GM19372 (cell line): ENCODE results near the gene CYB561D1.
A peak's percentile ranks its signal among the peaks of the same experiment; 100 is the strongest.
"Not testable (repeated sequence)": the region's sequence is repeated elsewhere in the genome, so short reads cannot be mapped to it uniquely, and the experiment has no call there.

ENCODE experiments used
- ATAC-seq: cut with Tn5 transposase; IDR thresholded peaks from one replicate; pipeline ENCODE4 v1.9.1; 2021; ENCODE audit warnings: mild to moderate bottlenecking, low read depth, moderate library complexity; ENCODE audit not compliant: unreplicated experiment

CYB561D1 gene, protein sequence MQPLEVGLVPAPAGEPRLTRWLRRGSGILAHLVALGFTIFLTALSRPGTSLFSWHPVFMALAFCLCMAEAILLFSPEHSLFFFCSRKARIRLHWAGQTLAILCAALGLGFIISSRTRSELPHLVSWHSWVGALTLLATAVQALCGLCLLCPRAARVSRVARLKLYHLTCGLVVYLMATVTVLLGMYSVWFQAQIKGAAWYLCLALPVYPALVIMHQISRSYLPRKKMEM

DNA sequence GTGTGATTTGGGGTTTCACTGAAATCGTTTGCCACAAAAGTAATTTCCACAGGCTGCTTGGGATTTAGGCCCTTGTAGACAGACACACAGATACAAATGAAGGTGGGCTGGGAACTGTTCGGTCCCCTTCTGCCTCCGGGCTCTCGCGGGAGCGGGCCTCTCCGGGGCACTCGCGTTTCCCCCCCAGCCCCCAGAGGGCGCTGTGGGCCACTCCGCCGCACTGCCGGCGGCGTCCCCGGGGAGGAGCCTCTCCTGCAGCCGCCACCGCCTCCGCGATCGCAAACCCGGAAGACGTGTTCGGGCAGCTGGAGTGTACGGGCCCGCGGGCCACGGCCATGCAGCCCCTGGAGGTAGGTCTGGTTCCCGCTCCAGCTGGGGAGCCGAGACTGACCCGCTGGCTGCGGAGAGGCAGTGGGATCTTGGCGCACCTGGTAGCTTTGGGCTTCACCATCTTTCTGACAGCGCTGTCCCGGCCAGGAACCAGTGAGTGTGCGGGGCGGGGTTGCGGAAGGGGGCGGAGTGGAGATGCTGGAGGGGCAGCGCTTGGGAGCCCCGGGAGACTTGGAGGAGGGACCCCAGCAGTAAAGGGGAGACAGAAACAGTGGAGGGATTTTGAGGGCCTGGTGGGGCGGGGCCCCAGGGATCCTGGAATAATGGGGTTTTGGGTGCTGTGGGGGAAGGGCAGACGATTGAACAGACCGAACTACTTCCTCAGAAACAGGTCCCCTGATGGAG lies at the start of gene CYB561D1:
CYB561D1 (plus strand) TSS at position 290 of the 735 bp plus-strand sequence; CDS start at position 336, 46 bp downstream.
- peak; percentile 79 for ATAC-seq

DNA sequence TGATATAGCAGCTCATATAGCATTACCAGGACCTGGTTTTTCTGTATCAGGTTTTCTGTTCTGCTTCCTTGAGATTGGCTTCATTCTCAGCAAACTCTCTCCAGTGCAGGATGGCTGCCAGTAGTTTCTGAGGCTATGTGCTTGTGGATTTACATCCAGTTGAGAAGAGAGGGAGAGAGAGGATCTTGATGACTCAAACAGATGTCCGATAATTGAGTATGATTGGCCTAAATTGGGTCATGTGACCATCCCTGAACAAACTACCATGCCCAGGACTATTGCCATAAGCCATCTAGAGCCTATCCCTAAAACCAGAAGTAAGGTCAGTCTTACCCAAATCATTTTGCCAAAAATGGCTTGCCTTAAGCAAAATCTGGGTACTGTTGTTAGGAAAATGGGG lies 49.5 kb upstream of the CYB561D1 start:
- ATAC-seq: no peak

DNA sequence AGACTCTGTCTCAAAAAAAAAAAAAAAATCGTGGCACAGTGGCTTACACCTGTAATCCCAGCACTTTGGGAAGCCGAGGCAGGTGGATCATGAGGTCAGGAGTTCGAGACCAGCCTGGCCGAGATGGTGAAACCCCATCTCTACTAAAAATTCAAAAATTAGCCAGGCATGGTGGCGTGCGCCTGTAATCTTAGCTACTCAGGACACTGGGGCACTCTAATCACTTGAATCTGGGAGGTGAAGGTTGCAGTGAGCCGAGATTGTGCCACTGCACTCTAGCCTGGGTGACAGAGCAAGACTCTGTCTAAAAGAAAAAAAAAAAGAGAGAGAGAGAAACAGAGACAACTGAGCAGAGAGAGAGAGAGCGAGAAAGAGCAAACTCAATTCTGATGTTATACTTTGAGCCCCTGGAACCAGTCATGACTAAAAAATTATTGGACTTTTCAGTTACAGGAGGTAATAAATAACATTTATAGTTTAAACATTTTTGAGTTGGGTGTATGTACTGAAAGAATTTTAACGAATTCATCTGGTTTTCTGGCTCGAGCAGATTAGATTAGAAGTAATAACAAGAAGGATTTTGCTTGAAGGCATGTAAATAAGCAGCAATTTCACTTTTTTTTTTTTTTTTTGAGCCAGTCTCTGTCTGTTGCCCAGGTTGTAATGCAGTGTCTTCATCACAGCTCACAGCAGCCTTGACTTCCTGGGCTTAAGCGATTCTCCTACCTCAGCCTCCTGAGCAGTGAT lies 47.8 kb upstream of the CYB561D1 start:
- not testable (repeated sequence) for ATAC-seq

GRCh38 chr1:109447524-109447923 lies 46.4 kb upstream of the CYB561D1 start:
- ATAC-seq: no peak

DNA sequence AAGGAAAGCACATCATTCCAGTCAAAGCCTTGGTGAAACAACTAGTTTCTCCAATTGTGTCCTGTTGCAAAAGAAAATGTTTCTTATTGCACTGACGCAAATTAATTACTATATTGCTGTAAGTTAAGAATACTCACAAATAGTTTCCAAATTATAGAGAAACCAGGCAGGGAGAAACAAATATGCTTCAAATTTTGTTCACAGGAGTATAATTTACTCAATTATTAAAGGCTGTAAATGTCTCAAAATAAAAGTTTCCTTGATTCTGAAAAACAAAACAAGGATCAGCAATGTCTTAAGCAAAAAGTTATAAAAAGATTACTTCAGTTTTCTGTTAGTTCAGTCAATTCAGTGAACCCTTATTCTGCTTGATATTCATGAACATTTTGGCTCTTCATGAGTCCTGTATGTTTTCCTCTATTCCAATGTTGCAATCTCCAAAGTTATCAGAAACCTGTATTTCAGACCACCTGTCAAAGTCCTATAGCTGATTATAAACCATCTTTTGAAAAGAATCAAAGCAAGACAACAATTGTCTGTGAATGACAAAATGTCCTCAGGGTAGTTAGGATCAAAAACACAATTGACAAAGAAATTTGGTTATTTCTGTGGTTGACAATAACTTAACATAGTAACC lies 39.3 kb upstream of the CYB561D1 start:
- ATAC-seq: no peak

DNA sequence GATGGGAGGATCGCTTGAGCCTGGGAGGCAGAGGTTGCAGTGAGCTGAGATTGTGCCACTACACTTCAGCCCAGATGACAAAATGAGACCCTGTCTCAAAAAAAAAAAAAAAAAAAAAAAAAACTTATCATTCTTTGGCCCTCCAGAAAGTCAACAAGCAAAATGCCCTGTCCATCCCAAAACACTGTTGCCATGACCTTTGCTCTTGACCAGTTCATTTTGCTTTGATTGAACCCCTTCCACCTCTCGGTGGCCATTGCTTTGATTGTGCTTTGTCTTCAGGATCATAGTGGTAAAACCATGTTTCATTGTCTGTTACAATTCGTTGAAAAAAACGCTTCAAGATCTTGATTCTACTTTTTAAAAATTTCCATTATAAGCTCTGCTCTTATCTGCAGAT lies 36.1 kb upstream of the CYB561D1 start:
- no peak for ATAC-seq

DNA sequence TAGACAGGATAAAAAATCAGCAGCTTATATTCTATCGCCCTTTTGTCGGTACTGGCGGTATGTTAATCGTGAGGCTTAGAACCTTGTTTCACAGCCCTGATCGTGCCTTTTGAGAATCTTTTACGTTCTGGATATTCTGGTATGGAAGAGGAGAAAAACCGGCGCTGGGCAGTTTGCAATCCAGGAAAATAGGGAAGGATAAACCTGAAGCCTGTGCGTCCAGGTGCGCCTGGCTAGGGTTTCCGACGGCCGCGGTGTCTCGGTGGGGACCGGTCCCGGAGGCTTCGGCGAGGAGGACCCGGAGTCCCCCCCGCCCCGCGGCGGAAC lies 27.8 kb upstream of the CYB561D1 start:
- ATAC-seq: no peak

DNA sequence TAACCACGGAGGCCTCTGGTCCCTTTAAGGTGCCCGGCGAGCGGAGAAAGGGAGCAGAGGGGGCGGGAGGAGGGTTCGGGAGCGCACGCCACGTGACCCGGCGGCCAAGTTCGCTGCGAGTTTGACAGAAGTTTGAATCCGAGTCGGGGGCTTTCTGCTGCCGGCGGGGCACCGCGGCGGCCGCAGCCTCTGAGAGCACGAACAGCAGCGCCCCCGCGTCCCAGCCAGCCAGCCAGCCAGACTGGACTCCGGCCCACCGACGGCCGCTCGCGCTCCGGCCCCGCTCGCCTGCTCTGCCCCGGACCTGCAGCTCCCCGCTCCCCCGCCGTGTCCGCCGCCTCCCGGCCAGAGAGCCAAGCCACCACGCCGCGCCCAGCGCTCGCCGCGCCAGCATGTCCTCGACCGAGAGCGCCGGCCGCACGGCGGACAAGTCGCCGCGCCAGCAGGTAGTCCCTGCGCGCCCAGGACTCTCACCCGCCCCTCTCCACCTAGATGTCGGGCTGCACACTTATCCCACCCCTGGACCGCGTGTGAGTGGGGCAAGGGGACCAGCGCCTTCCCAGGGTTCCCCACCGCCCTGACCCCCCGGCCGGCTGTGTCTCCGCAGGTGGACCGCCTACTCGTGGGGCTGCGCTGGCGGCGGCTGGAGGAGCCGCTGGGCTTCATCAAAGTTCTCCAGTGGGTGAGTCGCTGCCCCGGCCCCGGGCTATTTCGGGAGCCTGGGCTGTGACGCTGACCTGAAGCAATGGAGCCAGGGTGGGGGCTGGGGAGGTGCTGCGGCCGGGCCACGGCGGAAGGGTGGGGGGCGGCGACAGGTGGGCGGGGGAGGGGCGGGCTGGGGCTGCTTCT lies 27.2 kb upstream of the CYB561D1 start, which contains the start of gene SYPL2:
SYPL2 (plus strand) TSS at position 95 of the 849 bp plus-strand sequence; CDS start at position 393, 298 bp downstream.
- ATAC-seq: no peak

DNA sequence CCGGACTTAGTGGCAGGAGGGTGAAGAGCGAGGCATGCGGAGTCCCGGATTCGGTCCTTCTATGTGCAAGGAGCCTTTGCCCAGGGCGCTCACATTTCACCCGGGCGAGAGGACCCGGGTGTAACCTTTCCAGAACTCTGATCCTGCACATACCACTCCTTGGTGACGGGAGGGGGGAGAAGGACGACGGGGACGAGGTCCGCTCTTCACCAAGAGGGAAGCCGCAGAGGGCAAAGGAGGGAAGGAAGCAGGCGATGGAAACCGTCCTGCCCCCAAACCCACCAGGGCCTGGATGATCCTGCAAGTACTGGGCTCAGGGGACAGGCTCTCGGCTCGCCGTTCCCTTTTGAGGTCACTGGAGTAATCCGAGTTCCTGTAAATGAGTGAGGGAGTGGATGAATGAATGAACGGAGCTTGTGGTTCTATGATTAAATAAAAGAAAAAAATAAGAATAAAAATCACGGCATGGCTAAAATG lies 26.6 kb upstream of the CYB561D1 start:
- ATAC-seq: no peak

- ATAC-seq: no peak
These were observed 25.8 kb upstream of the CYB561D1 start for GRCh38 chr1:109468061-109468460.

- ATAC-seq: no peak
These were observed 25.0 kb upstream of the CYB561D1 start for GRCh38 chr1:109468903-109469302.

- ATAC-seq: no peak
These were observed 23.6 kb upstream of the CYB561D1 start for GRCh38 chr1:109470245-109470644.

GRCh38 chr1:109472779-109473178 lies 21.1 kb upstream of the CYB561D1 start:
- no peak for ATAC-seq

GRCh38 chr1:109473284-109474057 lies 20.4 kb upstream of the CYB561D1 start:
- not testable (repeated sequence) for ATAC-seq

DNA sequence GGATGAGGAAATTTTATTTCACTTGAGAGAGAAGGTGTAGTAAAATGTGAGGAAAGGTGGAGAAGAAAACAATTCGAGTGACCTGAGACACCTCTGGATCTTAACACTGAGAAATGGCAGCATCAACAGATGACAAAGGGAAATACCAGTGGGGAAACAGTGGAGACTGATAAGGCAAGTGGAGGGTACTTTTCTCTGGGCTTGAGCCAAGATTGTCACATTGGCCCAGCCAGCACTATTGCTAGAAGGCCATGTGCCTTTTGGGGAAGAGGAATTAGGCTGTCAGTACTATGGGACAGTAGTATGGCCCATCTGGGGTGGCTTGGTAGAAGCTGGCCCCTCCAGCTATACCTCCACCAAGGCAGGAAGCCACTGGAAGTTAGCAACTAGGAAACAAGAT lies 19.2 kb upstream of the CYB561D1 start:
- ATAC-seq: no peak

DNA sequence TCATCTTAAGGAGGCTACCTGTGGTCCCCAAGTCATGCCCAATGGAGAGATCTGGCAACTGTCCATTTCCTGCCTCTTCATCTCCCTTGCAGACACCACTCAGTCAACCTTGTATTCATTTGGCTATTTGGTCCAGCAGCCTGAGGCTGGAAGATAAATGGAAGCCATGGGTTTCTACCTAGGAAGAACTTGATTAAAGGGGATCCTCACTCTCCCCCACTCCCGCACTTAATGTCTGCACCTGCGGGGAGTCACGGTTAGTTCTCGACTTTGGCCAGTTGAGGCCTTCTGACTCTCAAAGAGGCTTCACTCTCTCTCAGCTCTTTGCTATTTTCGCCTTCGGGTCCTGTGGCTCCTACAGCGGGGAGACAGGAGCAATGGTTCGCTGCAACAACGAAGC lies 18.6 kb upstream of the CYB561D1 start:
- ATAC-seq: no peak

DNA sequence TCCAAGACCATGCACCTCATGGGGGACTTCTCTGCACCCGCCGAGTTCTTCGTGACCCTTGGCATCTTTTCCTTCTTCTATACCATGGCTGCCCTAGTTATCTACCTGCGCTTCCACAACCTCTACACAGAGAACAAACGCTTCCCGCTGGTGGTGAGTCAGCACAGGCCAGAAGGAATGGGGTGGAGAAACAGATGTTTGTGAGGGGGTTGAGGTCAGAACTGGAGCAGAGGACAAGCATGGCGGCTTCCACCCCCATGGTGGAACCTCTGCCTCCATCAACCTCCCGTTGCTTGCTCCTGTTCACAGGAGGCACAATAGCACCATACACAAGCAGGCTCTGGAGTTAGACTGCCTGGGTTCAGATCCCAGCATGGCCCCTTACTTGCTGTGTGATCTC lies 17.1 kb upstream of the CYB561D1 start:
- ATAC-seq: no peak

- no peak for ATAC-seq
These were observed 16.1 kb upstream of the CYB561D1 start for GRCh38 chr1:109477821-109478220.

GRCh38 chr1:109478806-109479205 lies 15.1 kb upstream of the CYB561D1 start:
- no peak for ATAC-seq
